Thoracic aorta (tissue), 2 donors: ENCODE results near the gene INPP1. TPM values are rescaled to one million over a fixed set of nuclear protein-coding genes. Genes with fewer than 3 reads are reported as not detected.
"Not testable (repeated sequence)": the region's sequence is repeated elsewhere in the genome, so short reads cannot be mapped to it uniquely, and the experiment has no call there.

Experiments used
- ATAC-seq: fragments of 150-250 bp; one replicate; pipeline ENCODE4 v1.8.0; 2017; ENCODE audit warnings: low read depth; ENCODE audit not compliant: insufficient number of reproducible peaks, low FRiP score
- DNase-seq: peaks from one replicate; pipeline ENCODE4 v3.0.0-alpha.2; 2020; ENCODE audit warnings: low spot score
- H3K27ac ChIP-seq, 2 donors: fragments of 200-600 bp; sonication (generic); 1 replicate in 1 of 2; 2 replicates in 1 of 2; pipeline ENCODE4 v1.5.1; 2016; ENCODE audit warnings: mild to moderate bottlenecking in 2 of 2, moderate library complexity in 2 of 2
- H3K27me3 ChIP-seq: fragments of 200-600 bp; sonication (generic); replicated peaks from 2 replicates; pipeline ENCODE4 v1.6.0; 2016; ENCODE audit warnings: mild to moderate bottlenecking; ENCODE audit not compliant: insufficient read depth
- H3K36me3 ChIP-seq: fragments of 200-600 bp; sonication (generic); one replicate; pipeline ENCODE4 v1.5.1; 2016
- H3K4me1 ChIP-seq, 2 donors: fragments of 200-600 bp; sonication (generic); 1 replicate in 1 of 2; 2 replicates in 1 of 2; pipeline versions ENCODE4 v1.5.1 to v1.6.0; 2016; ENCODE audit warnings: low read depth in 2 of 2, mild to moderate bottlenecking in 1 of 2; ENCODE audit not compliant: control insufficient read depth in 1 of 2
- H3K4me3 ChIP-seq: fragments of 200-600 bp; sonication (generic); 2 replicates; pipeline ENCODE4 v1.5.1; 2016; ENCODE audit warnings: mild to moderate bottlenecking
- H3K9me3 ChIP-seq: fragments of 200-600 bp; sonication (generic); 2 replicates; pipeline ENCODE4 v1.5.1; 2016
- CTCF ChIP-seq: fragments of 200-600 bp; sonication (generic); IDR thresholded peaks from one replicate; pipeline ENCODE4 v1.5.1; 2019; ENCODE audit warnings: antibody characterized with exemption
- total RNA-seq, 2 donors: library from RNA; depleted of rRNA; stranded (reverse); fragments of >200 nt; gene quantifications; one replicate each; pipeline versions ENCODE4 v1.1.0 to v1.2.3, GENCODE V29; 2016

Gene INPP1
- total RNA-seq = 10 to 100 TPM; 13.0 to 36.6 TPM

GRCh38 chr2:190343536-190344275, at the start of gene INPP1:
TSS of gene INPP1 (plus strand) at chr2:190343589. CDS start at chr2:190360103, 16,514 bp downstream.
- H3K9me3 ChIP-seq = no peaks in the 10 kb centered on the region
- no peaks in the 10 kb centered on the region for H3K27me3 ChIP-seq
- peaks cover 11% of the 10 kb centered on the region in 2 donors for H3K4me1 ChIP-seq
- H3K4me3 ChIP-seq = peak within 1 kb of the TSS; percentile 97
- peak; percentile 76 for ATAC-seq
- TF ChIP-seq CTCF = no peak
- H3K27ac ChIP-seq = peak within 1 kb of the TSS; percentile 91 to 95
- DNase-seq = no peak
- H3K36me3 ChIP-seq = no peaks in the 10 kb centered on the region

GRCh38 chr2:190297880-190298279, 45.5 kb upstream of the INPP1 start:
- H3K27ac ChIP-seq, ATAC-seq, H3K9me3 ChIP-seq, H3K4me3 ChIP-seq, H3K27me3 ChIP-seq, DNase-seq, H3K4me1 ChIP-seq: not testable (repeated sequence)
- H3K36me3 ChIP-seq = peaks cover 23% of the 10 kb centered on the region

- no peak for ATAC-seq
Observed at GRCh38 chr2:190301032-190301431, 42.4 kb upstream of the INPP1 start.

GRCh38 chr2:190302052-190302451, 41.3 kb upstream of the INPP1 start:
- Histone ChIP-seq H3K4me1 (peaks cover 0 to 4% of the 10 kb centered on the region in 2 donors), H3K4me3 (no peak overlapping the region), H3K36me3 (peaks cover 10% of the 10 kb centered on the region), H3K27me3 (no peaks in the 10 kb centered on the region), H3K27ac (no peak overlapping the region), H3K9me3 (no peaks in the 10 kb centered on the region)
- ATAC-seq (no peak), DNase-seq (no peak)
- TF ChIP-seq CTCF = no peak

More at GRCh38 chr2:190301032-190301431, 42.4 kb upstream of the INPP1 start:
- Histone ChIP-seq H3K36me3 (peaks cover 15% of the 10 kb centered on the region), H3K4me1 (peaks cover 0 to 4% of the 10 kb centered on the region in 2 donors), H3K27ac (no peak overlapping the region), H3K27me3 (no peaks in the 10 kb centered on the region), H3K9me3 (no peaks in the 10 kb centered on the region), H3K4me3 (no peak overlapping the region)
- no peak for DNase-seq
- TF ChIP-seq CTCF = no peak

GRCh38 chr2:190303647-190304046, 39.7 kb upstream of the INPP1 start:
- Histone ChIP-seq H3K9me3 (no peaks in the 10 kb centered on the region), H3K4me1 (peaks cover 0 to 4% of the 10 kb centered on the region in 2 donors), H3K27me3 (no peaks in the 10 kb centered on the region), H3K4me3 (no peak overlapping the region), H3K27ac (no peak overlapping the region), H3K36me3 (peaks cover 10% of the 10 kb centered on the region)
- ATAC-seq (no peak), DNase-seq (no peak)
- TF ChIP-seq CTCF = no peak
